ENCODE data around the gene LIN9. TPM values are rescaled to one million over a fixed set of nuclear protein-coding genes. Genes with fewer than 3 reads are reported as not detected.

The LIN9 gene
- total RNA-seq, 2 experiments from 2014 or later: 1.3 to 1.5 TPM

DNA sequence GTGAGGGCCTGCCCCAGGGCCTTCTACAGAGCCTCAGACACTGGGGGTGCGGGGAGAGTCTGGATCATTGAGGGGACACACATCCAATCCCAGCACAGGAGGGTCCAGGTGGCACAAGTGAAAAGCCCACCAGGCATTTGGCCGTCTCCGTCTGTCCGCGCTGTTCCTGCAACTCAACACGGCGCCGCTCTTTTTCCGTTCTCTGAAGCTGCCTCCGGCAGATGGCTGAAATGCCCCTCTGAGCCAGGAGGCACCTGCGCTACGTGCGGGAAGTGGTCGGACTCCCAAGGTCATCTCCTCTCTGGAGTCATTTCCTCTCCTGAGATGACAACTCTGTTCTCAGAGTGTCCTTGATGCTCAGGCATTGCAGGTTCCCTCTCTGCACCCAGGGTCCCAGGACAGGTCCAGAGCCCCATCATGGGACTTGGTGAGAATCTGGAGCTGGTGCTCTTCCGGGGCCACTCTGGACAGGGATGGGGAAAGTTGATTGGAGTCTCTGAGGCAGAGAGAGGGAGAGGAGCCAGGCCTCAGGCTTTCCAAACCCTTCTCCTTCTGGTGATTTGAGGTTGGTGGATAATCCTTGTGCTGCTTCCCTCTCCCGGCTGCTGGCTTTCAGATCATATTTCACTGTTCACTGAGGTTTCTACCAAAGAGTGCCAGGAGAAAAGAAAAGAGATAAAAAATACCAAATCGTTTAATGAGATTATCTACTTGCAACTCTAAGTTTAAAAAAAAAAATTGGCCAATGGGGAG is 99.5 kb downstream of the LIN9 start:
- H3K36me3 Mint-ChIP-seq (ENCODE audit: low read depth): no peaks in the 10 kb centered on the region
- ATAC-seq (ENCODE audit: poor library complexity): no peak

DNA sequence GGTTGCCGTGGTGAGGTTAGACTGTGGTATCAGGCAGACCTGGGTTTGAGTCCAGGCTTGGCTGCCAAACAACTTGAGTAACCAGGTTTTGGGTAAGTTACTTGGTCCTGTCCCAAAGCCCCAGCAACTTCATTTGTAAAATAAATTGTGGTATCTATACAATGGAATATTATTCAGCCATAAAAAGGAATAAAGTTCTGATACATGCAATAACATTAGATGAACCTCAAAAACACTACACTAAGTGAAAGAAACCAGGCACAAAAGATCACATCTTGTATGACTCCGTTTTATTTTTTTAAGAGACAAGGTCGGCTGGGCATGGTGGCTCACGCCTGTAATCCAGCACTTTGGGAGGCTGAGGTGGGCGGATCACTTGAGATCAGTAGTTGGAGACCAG is 101.9 kb downstream of the LIN9 start:
- intact Hi-C loops (cut with DNase I, micrococcal nuclease): loop anchor here in 1 of 2 experiments (5.0 kb wide), 1 partner anchor 35 kb away; no protein-coding TSS in a partner anchor
- H3K9me3 ChIP-seq (ENCODE audit: control insufficient read depth in 1 of 2, insufficient read depth in 1 of 2, low read length in 2 of 2): no peaks in the 10 kb centered on the region
- Mint-ChIP-seq H3K4me3 (no peak overlapping the region), H3K9me3 (no peaks in the 10 kb centered on the region), H3K36me3 (ENCODE audit: low read depth) (no peaks in the 10 kb centered on the region), H3K27ac (no peak overlapping the region), H3K4me1 (ENCODE audit: low read depth) (no peaks in the 10 kb centered on the region), H3K27me3 (peaks cover 13% of the 10 kb centered on the region)
- no peaks in the 10 kb centered on the region for H3K36me3 ChIP-seq (ENCODE audit: insufficient read depth, low read length)
- H3K27me3 ChIP-seq (ENCODE audit: control insufficient read depth in 1 of 2, insufficient read depth in 2 of 2, low read length in 2 of 2): no peaks in the 10 kb centered on the region
- no peak overlapping the region for H3K27ac ChIP-seq (ENCODE audit: low read depth in 1 of 2, low read length in 2 of 2)
- CTCF ChIA-PET: no interaction called here
- TF ChIP-seq, protein P1, sequence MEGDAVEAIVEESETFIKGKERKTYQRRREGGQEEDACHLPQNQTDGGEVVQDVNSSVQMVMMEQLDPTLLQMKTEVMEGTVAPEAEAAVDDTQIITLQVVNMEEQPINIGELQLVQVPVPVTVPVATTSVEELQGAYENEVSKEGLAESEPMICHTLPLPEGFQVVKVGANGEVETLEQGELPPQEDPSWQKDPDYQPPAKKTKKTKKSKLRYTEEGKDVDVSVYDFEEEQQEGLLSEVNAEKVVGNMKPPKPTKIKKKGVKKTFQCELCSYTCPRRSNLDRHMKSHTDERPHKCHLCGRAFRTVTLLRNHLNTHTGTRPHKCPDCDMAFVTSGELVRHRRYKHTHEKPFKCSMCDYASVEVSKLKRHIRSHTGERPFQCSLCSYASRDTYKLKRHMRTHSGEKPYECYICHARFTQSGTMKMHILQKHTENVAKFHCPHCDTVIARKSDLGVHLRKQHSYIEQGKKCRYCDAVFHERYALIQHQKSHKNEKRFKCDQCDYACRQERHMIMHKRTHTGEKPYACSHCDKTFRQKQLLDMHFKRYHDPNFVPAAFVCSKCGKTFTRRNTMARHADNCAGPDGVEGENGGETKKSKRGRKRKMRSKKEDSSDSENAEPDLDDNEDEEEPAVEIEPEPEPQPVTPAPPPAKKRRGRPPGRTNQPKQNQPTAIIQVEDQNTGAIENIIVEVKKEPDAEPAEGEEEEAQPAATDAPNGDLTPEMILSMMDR (IDR thresholded peaks at IDR 0.05): no peak
- DNase-seq (no peak), ATAC-seq (ENCODE audit: poor library complexity) (no peak)
- no peak overlapping the region for H3K4me3 ChIP-seq (ENCODE audit: low read length)
- H3K4me1 ChIP-seq (ENCODE audit: insufficient read depth, low read length): no peaks in the 10 kb centered on the region
- POLR2A ChIA-PET: interaction anchor here (0.7 kb wide), 1 partner anchor 8 kb away, joined by 3 read pairs; no protein-coding TSS in a partner anchor

More for the DNA sequence above, 99.5 kb downstream of the LIN9 start:
- intact Hi-C loops (cut with DNase I, micrococcal nuclease): loop anchor here in 1 of 2 experiments (5.0 kb wide), 1 partner anchor 37 kb away; no protein-coding TSS in a partner anchor
- TF ChIP-seq, protein P1 (IDR thresholded peaks at IDR 0.05): no peak
- ChIA-PET CTCF (no interaction called here), POLR2A (no interaction called here)
- no peak overlapping the region for H3K4me3 ChIP-seq (ENCODE audit: low read length)
- no peaks in the 10 kb centered on the region for H3K27me3 ChIP-seq (ENCODE audit: control insufficient read depth in 1 of 2, insufficient read depth in 2 of 2, low read length in 2 of 2)
- H3K36me3 ChIP-seq (ENCODE audit: insufficient read depth, low read length): no peaks in the 10 kb centered on the region
- no peaks in the 10 kb centered on the region for H3K9me3 Mint-ChIP-seq
- H3K4me1 Mint-ChIP-seq (ENCODE audit: low read depth): no peaks in the 10 kb centered on the region
- no peaks in the 10 kb centered on the region for H3K27me3 Mint-ChIP-seq
- H3K4me1 ChIP-seq (ENCODE audit: insufficient read depth, low read length): no peaks in the 10 kb centered on the region
- no peaks in the 10 kb centered on the region for H3K9me3 ChIP-seq (ENCODE audit: control insufficient read depth in 1 of 2, insufficient read depth in 1 of 2, low read length in 2 of 2)
- H3K27ac Mint-ChIP-seq: no peak overlapping the region
- no peak overlapping the region for H3K27ac ChIP-seq (ENCODE audit: low read depth in 1 of 2, low read length in 2 of 2)
- no peak overlapping the region for H3K4me3 Mint-ChIP-seq
- DNase-seq: no peak

DNA sequence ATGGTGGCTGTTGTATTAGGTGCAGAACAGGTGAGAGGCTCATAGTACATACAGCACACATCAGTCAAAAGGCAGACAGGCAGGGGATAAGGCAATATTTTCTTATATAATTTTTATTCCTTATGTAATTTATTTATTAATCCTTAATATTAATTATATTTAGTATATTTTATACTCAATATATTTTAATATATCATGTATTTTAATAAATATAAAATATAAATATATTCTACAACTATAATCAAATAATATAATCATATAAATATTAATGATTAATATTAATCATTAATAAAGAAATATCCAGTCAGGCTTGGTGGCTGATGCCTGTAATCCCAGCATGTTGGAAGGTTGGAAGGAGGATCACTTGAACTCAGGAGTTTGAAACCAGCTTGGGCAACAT is 104.8 kb downstream of the LIN9 start:
- DNase-seq: no peak
- POLR2A ChIA-PET: no interaction called here
- Histone ChIP-seq H3K36me3 (ENCODE audit: insufficient read depth, low read length) (no peaks in the 10 kb centered on the region), H3K27ac (ENCODE audit: low read depth in 1 of 2, low read length in 2 of 2) (no peak overlapping the region), H3K4me3 (ENCODE audit: low read length) (no peak overlapping the region), H3K4me1 (ENCODE audit: insufficient read depth, low read length) (no peaks in the 10 kb centered on the region), H3K27me3 (ENCODE audit: control insufficient read depth in 1 of 2, insufficient read depth in 2 of 2, low read length in 2 of 2) (no peaks in the 10 kb centered on the region), H3K9me3 (ENCODE audit: control insufficient read depth in 1 of 2, insufficient read depth in 1 of 2, low read length in 2 of 2) (no peaks in the 10 kb centered on the region)
- ATAC-seq (ENCODE audit: poor library complexity): no peak
- Mint-ChIP-seq H3K36me3 (ENCODE audit: low read depth) (no peaks in the 10 kb centered on the region), H3K27me3 (peaks cover 24% of the 10 kb centered on the region), H3K4me3 (no peak overlapping the region), H3K27ac (no peak overlapping the region), H3K4me1 (ENCODE audit: low read depth) (no peaks in the 10 kb centered on the region), H3K9me3 (no peaks in the 10 kb centered on the region)
- intact Hi-C loops (cut with DNase I, micrococcal nuclease): no loop called here
- CTCF ChIA-PET: no interaction called here
- TF ChIP-seq, protein P1 (IDR thresholded peaks at IDR 0.05): no peak

Measured in CD4-positive, alpha-beta T cell (primary cell).